Psoas muscle (tissue), 8 donors: ENCODE measurements around the gene SPATA18. TPM values are rescaled to one million over a fixed set of nuclear protein-coding genes. Genes with fewer than 3 reads are reported as not detected.

ENCODE experiments used
- ATAC-seq, 4 donors: fragments of 200-7000 bp; cut with Tn5 transposase; one replicate each; pipeline ENCODE4 v1.9.1; 2020; ENCODE audit warnings: moderate library complexity in 3 of 4, mild to moderate bottlenecking in 2 of 4
- DNase-seq, 2 donors: peaks; one replicate each; pipeline ENCODE4 v3.0.0-alpha.2; 2020
- H3K27ac ChIP-seq: fragments of 200-600 bp; one replicate; pipeline ENCODE4 v1.8.0; 2022
- H3K27me3 ChIP-seq, 3 donors: fragments of 200-600 bp in 1 of 3; one replicate each; pipeline versions ENCODE4 v1.6.1 to v1.8.0; 2013 to 2022; ENCODE audit warnings: low read length in 2 of 3, mild to moderate bottlenecking in 2 of 3, moderate library complexity in 1 of 3; ENCODE audit not compliant: insufficient read depth in 3 of 3
- H3K36me3 ChIP-seq, 2 donors: fragments of 200-600 bp in 1 of 2; one replicate each; pipeline versions ENCODE4 v1.6.1 to v1.8.0; 2013 to 2022; ENCODE audit warnings: low read depth in 1 of 2, mild to moderate bottlenecking in 1 of 2, moderate library complexity in 1 of 2; ENCODE audit not compliant: insufficient read depth in 1 of 2
- H3K4me1 ChIP-seq: fragments of 200-600 bp; one replicate; pipeline ENCODE4 v1.8.0; 2022
- H3K4me3 ChIP-seq: fragments of 200-600 bp; one replicate; pipeline ENCODE4 v1.8.0; 2022; ENCODE audit warnings: mild to moderate bottlenecking
- H3K9me3 ChIP-seq: fragments of 200-600 bp; one replicate; pipeline ENCODE4 v1.8.0; 2022
- WGBS, 3 donors: extraction: QIAGEN DNeasy Blood & Tissue Kit; methylation state at CpG; one replicate each; pipeline versions ENCODE4 v1.1.6 to v1.1.7; 2013; 5-methylcytosine and 5-hydroxymethylcytosine counted together
- intact Hi-C, 2 donors: fragments of 100-400 bp; cut with DNase I; formaldehyde crosslinking; loops; one replicate each; pipeline versions ENCODE4 v1.11.0 to v1.14.2; 2022
- polyA plus RNA-seq, 3 donors: library from polyadenylated mRNA; stranded (reverse); fragments of 200-250 nt; gene quantifications; one replicate each; pipeline ENCODE4 v1.2.3, GENCODE V29; 2013
- total RNA-seq, 4 donors: library from RNA; stranded (reverse); fragmentation: NEBNext Ultra II Directional in 2 of 4; extraction: Animal tissue kit (Norgen Biotek cat#: 25700) in 2 of 4; gene quantifications; one replicate each; pipeline versions ENCODE4 v1.2.1 to v1.2.4, GENCODE V29; 2021 to 2023
- TF ChIP-seq, protein P1 (sequence below): fragments of 200-600 bp; IDR thresholded peaks from one replicate; pipeline ENCODE4 v1.8.0; 2022; ENCODE audit warnings: antibody characterized with exemption
- donor health status: healthy with polysubstance abuse.
- donor health status: DM: no; HTN: no; CAD: no; lungs with moderate emphysema.
- donor health status: Bipolar disorder and iron deficiency.
- donor health status: healthy.
- donor health status: DM: yes; HTN: yes; CAD: no.
- donor health status: DM: no; HTN: no; CAD: no.
- donor health status: DM: no; HTN: no; CAD: no.
- donor health status: DM: yes; HTN: yes; CAD: no.

The SPATA18 gene
- total and polyA plus RNA-seq, 7 donors = 0.14 to 2.5 (median 0.88) TPM

DNA sequence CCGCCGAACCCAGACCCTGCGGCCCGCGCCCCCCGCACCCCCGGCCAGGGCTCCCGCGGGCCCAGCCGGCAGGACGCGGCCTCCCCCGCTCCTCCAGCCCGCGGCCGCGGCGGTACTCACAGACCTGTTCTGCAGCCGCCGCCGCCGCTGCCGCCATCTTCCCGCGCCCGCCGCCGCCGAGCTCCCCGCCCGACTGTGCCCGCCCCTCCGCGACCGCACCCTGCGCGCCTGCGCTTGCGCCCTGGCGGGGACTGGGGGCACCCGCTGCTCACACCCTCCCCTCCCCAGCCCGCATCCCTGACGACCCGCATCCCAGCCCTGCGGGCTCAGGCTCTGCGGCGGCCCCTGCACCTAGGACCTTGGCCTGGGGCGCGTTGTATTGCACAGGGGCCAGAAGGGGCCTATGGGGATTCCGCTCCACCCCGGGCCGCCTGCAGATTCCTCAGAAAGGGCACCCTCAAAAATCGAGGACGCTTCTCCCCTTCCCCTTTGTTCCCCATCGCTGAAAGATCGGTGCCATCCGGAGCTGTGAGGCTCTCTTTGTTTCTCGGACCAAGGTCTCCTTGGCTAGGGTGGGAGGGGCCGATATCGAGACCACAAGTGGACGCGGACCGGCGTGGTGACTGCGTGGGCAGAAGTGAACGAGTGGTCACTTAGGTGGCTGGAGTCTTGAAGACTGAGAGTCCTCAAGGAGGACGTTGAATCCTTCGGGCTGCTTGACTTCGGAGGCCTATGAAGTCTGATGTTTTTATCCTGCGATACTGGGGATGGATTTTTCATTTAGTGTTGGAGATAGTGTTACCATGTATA is 12.8 kb upstream of the SPATA18 start, which contains the start of gene SGCB:
TSS of gene SGCB (minus strand) at position 197 of the 810 bp plus-strand sequence. CDS start at position 157, 40 bp downstream.
- Histone ChIP-seq H3K27ac (peak within 1 kb of the TSS; percentile 87), H3K27me3 (peaks cover 0 to 3% (median 2%) of the 10 kb centered on the region in 3 donors), H3K4me3 (peak within 1 kb of the TSS; percentile 90), H3K4me1 (peaks cover 28% of the 10 kb centered on the region), H3K9me3 (no peaks in the 10 kb centered on the region), H3K36me3 (peaks cover 0 to 5% of the 10 kb centered on the region in 2 donors)
- 1 to 2% (median 2%) methylated on average over 38 to 70 of the region's 70 CpGs for WGBS, 3 donors
- peak; percentile 71 to 85 for DNase-seq
- TF ChIP-seq, protein P1, sequence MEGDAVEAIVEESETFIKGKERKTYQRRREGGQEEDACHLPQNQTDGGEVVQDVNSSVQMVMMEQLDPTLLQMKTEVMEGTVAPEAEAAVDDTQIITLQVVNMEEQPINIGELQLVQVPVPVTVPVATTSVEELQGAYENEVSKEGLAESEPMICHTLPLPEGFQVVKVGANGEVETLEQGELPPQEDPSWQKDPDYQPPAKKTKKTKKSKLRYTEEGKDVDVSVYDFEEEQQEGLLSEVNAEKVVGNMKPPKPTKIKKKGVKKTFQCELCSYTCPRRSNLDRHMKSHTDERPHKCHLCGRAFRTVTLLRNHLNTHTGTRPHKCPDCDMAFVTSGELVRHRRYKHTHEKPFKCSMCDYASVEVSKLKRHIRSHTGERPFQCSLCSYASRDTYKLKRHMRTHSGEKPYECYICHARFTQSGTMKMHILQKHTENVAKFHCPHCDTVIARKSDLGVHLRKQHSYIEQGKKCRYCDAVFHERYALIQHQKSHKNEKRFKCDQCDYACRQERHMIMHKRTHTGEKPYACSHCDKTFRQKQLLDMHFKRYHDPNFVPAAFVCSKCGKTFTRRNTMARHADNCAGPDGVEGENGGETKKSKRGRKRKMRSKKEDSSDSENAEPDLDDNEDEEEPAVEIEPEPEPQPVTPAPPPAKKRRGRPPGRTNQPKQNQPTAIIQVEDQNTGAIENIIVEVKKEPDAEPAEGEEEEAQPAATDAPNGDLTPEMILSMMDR = no peak
- peak; percentile 87 to 92 (median 91) for ATAC-seq
- intact Hi-C loops = loop anchor here (5.0 kb wide), 3 partner anchors 36 to 201 kb away; partner anchors contain the start of gene DCUN1D4 (in 1 of the 2)

DNA sequence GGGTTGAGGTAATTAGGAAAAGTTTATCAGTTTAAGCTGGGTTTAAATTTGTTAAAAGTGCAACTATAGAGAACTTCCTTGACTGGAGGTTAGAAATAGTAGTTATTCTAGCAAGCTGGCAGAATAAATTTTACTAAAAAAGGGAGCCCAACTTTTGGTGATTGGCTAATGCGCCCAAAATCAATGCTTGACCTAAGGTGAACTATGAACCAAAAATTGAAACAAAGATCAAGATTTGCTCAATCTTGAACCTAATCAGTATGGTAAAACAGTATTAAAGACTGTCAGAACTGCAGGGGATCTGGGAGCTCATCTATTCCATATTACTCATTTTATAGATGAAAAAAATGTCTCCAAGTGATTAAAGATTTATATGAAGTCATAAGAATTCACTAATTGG is 6.1 kb upstream of the SPATA18 start:
- TF ChIP-seq, protein P1 = no peak
- DNase-seq = no peak

DNA sequence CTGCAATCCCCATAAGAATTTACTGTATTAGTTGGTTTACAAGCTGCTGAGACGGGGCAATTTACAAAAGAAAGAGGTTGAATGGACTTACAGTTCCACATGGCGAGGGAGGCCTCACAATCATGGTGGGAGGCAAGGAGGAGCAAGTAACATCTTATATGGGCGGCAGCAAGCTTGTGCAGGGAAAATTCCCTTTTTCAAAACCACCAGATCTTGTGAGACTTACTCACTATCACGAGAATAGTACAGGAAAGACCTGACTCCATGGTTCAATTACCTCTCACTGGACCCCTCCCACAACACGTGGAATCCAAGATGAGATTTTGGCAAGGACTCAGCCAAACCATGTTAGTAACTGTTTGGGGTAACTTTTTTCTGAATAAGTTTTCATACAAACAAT is 1.8 kb upstream of the SPATA18 start:
- Histone ChIP-seq H3K9me3 (no peaks in the 10 kb centered on the region), H3K27ac (no peak overlapping the region), H3K27me3 (peaks cover 0 to 5% (median 0%) of the 10 kb centered on the region in 3 donors), H3K4me1 (peaks cover 4% of the 10 kb centered on the region), H3K36me3 (no peaks in the 10 kb centered on the region), H3K4me3 (no peak overlapping the region)
- 90 to 92% (median 91%) methylated on average over 5 of the region's 5 CpGs for WGBS, 3 donors
- intact Hi-C loops = loop anchor here in 1 of 2 donors (10.0 kb wide), 1 partner anchor 786 kb away; no protein-coding TSS in a partner anchor
- ATAC-seq (no peak), DNase-seq (no peak)
- TF ChIP-seq, protein P1 = no peak

More for the DNA sequence above, 6.1 kb upstream of the SPATA18 start:
- H3K4me3 ChIP-seq = no peak overlapping the region
- H3K27ac ChIP-seq = no peak overlapping the region
- H3K9me3 ChIP-seq = no peaks in the 10 kb centered on the region
- H3K4me1 ChIP-seq = no peaks in the 10 kb centered on the region
- H3K27me3 ChIP-seq = peaks cover 2 to 5% (median 3%) of the 10 kb centered on the region in 3 donors
- WGBS, 3 donors = 95 to 99% (median 98%) methylated on average over 1 of the region's 1 CpG
- no peaks in the 10 kb centered on the region for H3K36me3 ChIP-seq
- ATAC-seq = no peak
- intact Hi-C loops = loop anchor here in 1 of 2 donors (10.0 kb wide), 1 partner anchor 790 kb away; no protein-coding TSS in a partner anchor

DNA sequence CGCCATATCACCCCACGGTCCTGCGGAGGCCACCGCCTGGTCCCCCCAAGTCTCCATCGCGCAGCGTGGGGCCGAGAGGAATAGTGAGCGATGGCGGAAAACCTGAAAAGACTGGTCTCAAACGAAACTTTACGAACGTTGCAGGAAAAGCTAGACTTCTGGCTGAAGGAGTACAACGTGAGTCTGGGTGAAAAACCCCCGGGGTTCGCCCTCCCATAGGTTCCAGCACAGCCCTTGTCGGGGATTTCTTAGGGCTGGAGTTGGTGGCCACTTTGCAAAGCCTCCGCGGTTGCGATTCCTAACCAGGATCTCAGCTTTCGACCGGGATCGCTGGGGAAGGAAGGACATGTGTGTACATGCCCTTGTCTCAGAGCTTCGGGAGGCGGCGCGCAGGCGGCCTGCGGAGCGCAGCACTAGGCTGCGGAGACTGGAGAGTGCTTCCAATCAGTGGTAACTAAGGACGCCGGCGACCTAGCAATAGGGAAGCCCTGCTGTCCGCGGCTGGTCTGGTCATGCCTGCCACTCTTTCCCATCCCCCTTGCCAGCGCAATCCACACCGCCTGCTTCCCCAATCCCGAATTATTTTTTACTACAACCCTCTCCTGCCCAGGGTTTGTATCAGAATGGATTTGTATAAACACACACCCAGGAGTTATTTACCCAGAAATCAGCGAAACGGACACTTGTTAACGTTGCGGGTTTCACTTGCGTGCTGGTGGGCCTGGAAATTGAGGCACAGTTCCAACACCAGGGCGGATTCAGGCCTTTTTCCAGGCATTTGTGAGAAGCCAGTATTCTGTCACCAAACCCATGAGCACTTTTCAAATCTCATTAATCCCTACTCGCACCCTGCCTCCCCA is 741 bp downstream of the SPATA18 start:
- TF ChIP-seq, protein P1 = no peak
- 8 to 12% (median 9%) methylated on average over 46 of the region's 46 CpGs for WGBS, 3 donors
- Histone ChIP-seq H3K9me3 (no peaks in the 10 kb centered on the region), H3K27ac (peak overlapping the region; percentile 61), H3K4me3 (peak overlapping the region; percentile 80), H3K4me1 (peaks cover 4% of the 10 kb centered on the region), H3K36me3 (no peaks in the 10 kb centered on the region), H3K27me3 (peaks cover 0 to 5% (median 0%) of the 10 kb centered on the region in 3 donors)
- ATAC-seq (peak; percentile 93 to 95 (median 94)), DNase-seq (peak; percentile 66 to 76)
- intact Hi-C loops = no loop called here
